Pons (tissue), 1 donor: ENCODE measurements around the gene WDR91.
"Not testable (repeated sequence)": the region's sequence is repeated elsewhere in the genome, so short reads cannot be mapped to it uniquely, and the experiment has no call there.

Source experiments
- DNase-seq: peaks from one replicate; pipeline ENCODE4 v3.0.0-alpha.2; 2016; ENCODE audit warnings: low spot score

WDR91 gene

GRCh38 chr7:135179321-135179925, 31.9 kb downstream of the WDR91 start:
- no peak for DNase-seq

GRCh38 chr7:135178364-135178763, 33.0 kb downstream of the WDR91 start:
- no peak for DNase-seq

DNA sequence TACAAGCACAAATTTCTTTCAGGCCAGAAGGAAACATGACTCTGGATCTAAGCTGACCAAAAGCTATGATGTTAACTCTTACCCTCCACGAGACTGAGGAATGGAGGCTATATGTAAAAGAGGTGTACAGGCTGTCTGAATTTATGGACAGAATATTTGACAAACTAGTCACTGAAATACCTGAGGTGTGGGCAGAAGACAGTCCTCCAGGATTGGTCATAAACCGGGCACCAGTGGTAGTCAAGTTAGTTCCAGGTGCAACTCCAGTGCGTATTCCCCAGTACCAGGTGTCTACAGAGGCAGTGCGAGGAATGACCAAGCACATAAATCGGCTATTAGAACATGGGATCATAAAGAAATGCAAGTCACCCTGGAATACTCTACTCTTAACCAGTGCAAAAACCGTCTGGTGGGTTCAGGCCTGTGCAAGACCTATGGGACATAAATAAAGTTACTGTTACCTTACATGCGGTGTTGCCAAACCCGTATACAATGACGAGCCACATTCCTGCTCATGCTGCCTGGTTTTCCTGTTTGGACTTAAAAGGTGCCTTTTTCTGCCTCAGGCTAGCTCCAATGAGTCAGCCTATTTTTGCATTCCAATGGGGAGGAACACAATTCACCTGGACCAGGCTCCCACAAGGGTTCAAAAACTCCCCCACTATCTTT, 34.2 kb downstream of the WDR91 start:
- no peak for DNase-seq

- DNase-seq = no peak
Measured at GRCh38 chr7:135175931-135176330, 35.4 kb downstream of the WDR91 start.

DNA sequence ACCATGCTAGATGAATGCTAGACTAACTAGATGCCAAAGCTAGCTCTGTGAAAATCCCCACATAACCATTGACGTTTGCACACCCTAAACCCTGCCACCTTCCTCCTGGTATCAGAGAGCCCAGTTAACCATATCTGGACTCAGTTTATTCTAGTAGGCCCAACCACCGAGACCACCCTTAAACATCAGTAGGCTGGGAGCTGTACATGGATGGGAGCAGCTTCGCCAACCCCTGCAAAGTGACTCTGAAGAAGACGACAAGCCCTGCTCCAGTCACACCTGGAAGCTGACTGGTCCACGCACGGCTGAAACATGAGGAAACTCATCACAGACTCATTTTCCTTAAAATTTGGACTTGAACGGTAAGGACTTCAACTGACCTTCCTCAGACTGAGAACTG, 36.4 kb downstream of the WDR91 start:
- DNase-seq = no peak

GRCh38 chr7:135173916-135174315, 37.4 kb downstream of the WDR91 start:
- DNase-seq = not testable (repeated sequence)

DNA sequence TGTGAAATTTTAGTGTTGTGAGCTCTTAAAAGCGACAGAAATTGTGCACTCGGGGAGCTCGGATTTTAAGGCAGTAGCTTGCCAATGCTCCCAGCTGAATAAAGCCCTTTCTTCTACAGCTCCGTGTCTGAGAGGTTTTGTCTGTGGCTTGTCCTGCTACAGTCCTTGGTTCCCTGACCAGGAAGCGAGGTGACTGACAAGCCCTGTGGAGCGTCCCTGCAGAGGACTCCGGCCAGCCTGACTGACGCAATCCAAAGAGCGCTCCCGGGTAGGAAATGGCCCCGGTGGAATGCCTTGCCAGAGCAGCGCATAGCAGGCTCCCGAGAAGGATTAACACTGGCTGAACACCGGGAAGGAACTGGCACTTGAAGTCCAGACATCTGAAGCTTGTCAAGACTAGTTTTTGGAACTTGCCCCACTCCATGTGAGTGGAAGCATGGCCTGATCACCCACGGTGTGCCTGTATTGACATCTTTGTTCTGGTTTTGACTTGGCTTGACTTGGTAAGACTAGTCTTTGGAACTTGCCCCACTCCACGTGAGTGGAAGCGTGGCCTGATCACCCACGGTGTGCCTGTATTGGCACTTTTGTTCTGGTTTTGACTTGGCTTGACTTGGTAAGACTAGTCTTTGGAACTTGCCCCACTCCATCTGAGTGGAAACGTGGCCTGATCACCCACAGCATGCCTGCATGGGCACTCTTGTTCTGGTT, 39.6 kb downstream of the WDR91 start:
- peak; percentile 81 for DNase-seq

DNA sequence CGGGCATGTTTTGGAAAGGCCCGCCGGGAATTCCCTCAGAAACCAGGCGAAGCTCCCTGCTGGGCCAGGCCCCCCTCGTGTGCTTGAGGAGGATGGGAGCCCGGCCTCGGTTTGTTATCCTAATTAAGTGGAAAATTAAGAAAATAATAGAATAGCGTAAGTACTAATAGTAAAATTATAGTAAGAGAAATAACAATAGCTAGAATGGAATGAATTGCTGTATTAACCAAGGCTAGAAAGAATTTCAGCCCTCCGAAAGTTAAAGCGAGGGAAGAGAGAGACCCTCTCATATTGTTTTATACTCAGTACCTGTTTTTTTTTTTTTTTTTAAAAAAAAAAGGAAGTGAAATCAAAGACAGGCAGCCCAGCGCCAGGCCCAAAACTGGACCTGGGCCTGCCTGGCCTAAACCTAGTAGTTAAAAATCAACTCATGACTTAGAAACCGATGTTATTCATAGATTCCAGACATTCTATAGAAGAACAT, 40.3 kb downstream of the WDR91 start:
- DNase-seq = not testable (repeated sequence)

DNA sequence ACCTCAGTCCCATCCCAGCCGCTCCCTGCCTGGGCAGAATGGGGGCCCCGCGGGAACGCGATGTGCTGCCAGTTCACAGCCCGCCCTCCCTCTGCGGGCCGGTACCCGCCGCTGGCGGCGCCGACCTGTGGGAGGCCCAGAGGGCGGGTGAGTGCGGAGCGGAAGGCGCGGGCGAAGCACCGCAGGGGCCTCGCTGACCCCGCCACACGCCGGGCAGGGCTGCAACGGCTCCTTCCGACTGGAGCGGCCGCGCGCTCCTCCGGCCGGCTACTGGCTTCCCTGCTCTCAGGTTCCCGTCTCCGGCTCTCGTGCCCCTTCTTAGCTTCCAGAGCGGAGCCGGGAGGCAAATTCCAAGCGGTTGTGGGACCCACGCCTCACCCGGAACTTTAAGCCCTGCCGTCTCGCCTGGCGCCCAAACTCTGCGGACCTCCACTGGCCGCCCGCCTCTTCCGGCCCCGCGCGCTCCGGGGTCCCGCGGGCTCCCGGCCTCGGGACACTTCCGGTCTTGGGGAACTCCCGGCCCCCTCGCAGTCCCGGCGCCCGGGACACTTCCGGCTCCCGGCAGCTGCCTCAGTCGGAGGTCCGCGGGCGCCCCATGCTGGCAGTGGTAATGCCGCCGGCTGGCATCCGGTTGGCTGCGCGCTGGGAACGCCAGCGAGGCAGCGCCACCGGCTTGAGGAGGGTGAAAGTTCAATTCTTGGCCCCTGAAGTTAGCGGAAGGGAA, 40.9 kb downstream of the WDR91 start, which contains the start of gene CYREN:
TSS of gene CYREN (minus strand) at position 434 of the 724 bp plus-strand sequence. CDS start 1,785 bp downstream, outside the sequence.
- DNase-seq = peak; percentile 91

DNA sequence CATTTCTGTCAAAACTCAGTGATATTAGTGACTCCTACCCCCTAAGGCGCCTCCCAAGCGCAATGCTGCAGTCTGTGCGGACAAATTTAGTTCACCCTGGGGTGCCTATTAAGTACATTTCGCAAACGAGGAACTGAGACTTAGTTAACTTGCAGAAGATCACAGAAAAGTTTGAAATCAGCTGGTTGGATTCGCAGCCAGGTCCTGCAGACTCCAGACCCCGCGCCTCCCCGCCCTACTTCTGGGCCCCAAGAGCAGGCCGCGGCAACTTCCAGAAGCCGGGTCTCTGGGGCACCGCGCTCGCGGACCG, 41.4 kb downstream of the WDR91 start:
- no peak for DNase-seq

GRCh38 chr7:135169141-135169963, 42.0 kb downstream of the WDR91 start:
- DNase-seq = no peak

DNA sequence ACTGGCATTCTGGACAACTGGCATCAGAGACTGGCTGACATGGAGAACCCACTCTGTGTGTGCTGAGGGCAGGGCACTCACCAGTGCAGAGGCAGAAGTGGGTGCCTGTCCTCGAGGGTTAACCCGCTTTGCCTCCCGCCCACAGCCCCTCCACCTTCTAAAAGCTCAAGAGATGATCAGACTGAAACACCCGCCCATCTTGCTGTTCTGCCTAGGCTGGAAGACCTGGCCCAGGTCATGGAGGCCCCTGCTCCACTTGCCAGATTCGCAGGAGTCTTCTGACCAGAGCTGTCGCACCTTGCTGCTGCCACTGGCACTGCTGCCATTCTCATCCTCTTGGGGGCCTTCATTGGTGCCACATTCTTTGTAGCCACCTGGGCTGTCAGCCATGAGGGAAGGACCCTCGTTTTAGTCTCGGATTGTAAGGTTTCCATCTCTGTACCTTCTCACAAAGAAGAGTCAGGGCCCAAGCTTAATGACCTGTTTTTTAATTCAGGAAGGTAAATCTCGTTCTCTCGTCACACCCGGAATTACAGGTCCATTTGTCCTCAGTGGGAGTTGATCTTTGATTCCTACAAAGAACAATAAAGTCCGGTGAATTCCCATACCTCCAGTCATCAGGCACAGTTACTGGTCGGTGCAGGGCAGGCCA, 42.7 kb downstream of the WDR91 start:
- DNase-seq = no peak

- no peak for DNase-seq
Measured at GRCh38 chr7:135168001-135168400, 43.3 kb downstream of the WDR91 start.

DNA sequence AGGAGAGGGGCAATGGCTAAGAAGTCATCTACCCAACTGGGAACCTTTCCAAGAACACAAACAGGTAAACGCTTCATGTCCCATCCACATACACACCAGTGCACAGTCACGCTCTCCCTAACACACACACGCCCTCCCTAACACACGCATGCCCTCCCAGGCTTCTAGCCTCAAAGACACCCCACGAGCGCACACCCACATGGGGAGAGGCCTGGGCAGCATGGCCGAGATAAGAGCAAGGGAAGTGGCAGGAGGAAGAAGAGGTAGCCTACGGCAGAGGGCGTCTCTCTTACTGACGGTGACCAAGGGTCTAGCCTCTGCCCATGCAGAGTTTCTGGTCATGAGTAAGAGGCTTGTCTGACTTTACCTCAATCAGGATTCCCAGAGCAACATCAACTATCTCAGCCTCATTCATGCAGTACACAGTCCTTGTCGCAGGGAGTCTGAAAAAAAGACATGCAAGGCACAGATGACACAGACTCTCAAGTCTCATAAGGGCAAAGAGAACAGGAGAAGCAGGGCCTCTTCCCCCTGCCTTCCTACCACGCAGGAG, 43.9 kb downstream of the WDR91 start:
- no peak for DNase-seq

- DNase-seq = no peak
Measured at GRCh38 chr7:135166338-135166990, 44.9 kb downstream of the WDR91 start.

GRCh38 chr7:135165862-135166261, 45.5 kb downstream of the WDR91 start:
- no peak for DNase-seq

GRCh38 chr7:135164357-135165061, 46.8 kb downstream of the WDR91 start:
- no peak for DNase-seq

GRCh38 chr7:135162382-135163001, 48.8 kb downstream of the WDR91 start:
- DNase-seq = no peak

DNA sequence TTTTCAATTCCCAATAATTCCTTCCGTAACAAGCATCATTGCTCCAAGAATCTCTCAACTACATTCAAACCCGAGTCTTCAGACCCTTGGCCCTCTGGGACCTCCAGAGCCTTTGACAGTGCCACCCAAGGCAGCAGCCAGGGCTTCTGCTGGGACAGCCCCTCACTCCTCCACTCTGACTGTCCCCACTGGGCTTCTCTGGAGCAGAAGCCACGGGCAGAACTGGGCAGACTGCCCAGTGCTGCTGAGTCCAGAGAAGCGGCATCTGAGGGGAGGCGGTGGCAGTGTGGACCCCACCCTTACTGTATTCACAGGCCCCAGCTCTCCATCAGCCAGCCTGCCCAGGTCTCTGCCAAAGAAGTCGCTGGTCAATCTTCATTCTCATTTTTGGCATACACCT, 49.7 kb downstream of the WDR91 start:
- no peak for DNase-seq
